Type B pancreatic cell (in vitro differentiated cells): ENCODE data around the gene SEPTIN2. TPM values are rescaled to one million over a fixed set of nuclear protein-coding genes. Genes with fewer than 3 reads are reported as not detected.

Experiments
- DNase-seq: peaks from one replicate; pipeline ENCODE4 v3.0.0; 2021; ENCODE audit warnings: mixed read lengths; ENCODE audit not compliant: unreplicated experiment; ENCODE audit errors: extremely low spot score
- H3K27ac Mint-ChIP-seq: 2 replicates; pipeline ENCODE4 v1.8.0; 2021; ENCODE audit warnings: mild to moderate bottlenecking, mixed read lengths
- H3K27me3 Mint-ChIP-seq: 2 replicates; pipeline ENCODE4 v1.8.0; 2021; ENCODE audit warnings: mixed read lengths
- H3K36me3 Mint-ChIP-seq: 2 replicates; pipeline ENCODE4 v1.8.0; 2021; ENCODE audit warnings: mixed read lengths
- H3K4me1 Mint-ChIP-seq: one replicate; pipeline ENCODE4 v1.8.0; 2021; ENCODE audit warnings: mixed read lengths; ENCODE audit not compliant: unreplicated experiment
- H3K4me3 Mint-ChIP-seq: 2 replicates; pipeline ENCODE4 v1.8.0; 2021; ENCODE audit warnings: mild to moderate bottlenecking, mixed read lengths
- H3K9me3 Mint-ChIP-seq: 2 replicates; pipeline ENCODE4 v1.8.0; 2021; ENCODE audit warnings: mixed read lengths
- CTCF ChIP-seq: fragments of 200-600 bp; sonication (generic); conservative IDR thresholded peaks from 2 replicates; pipeline ENCODE4 v1.5.0; 2021; ENCODE audit warnings: antibody characterized with exemption, mild to moderate bottlenecking
- total RNA-seq: library from RNA; stranded (reverse); gene quantifications from 2 replicates; pipeline ENCODE4 v1.2.1, GENCODE V29; 2021; ENCODE audit warnings: low replicate concordance

Gene SEPTIN2
- total RNA-seq, 1 donor from 2014 or later: 425 TPM

GRCh38 chr2:241355983-241356870 lies 40.5 kb downstream of the SEPTIN2 start, which contains the start of gene FARP2:
FARP2 (plus strand) TSS chr2:241356285; CDS start chr2:241373108, 16,823 bp downstream.
- H3K9me3 Mint-ChIP-seq: no peaks in the 10 kb centered on the region
- H3K27ac Mint-ChIP-seq: peak within 1 kb of the TSS; percentile 84
- H3K27me3 Mint-ChIP-seq: no peaks in the 10 kb centered on the region
- H3K4me3 Mint-ChIP-seq: peak within 1 kb of the TSS; percentile 89
- H3K4me1 Mint-ChIP-seq: peaks cover 42% of the 10 kb centered on the region
- TF ChIP-seq CTCF: no peak
- H3K36me3 Mint-ChIP-seq: peaks cover 4% of the 10 kb centered on the region
- peak; percentile 99 for DNase-seq

- Mint-ChIP-seq H3K9me3 (no peaks in the 10 kb centered on the region), H3K36me3 (peaks cover 4% of the 10 kb centered on the region), H3K4me3 (peak overlapping the region; percentile 89), H3K27me3 (no peaks in the 10 kb centered on the region), H3K4me1 (peaks cover 45% of the 10 kb centered on the region), H3K27ac (peak overlapping the region; percentile 58)
- DNase-seq: no peak
- no peak for TF ChIP-seq CTCF
Observed at GRCh38 chr2:241356871-241357260, 41.1 kb downstream of the SEPTIN2 start.

GRCh38 chr2:241357531-241357930 lies 41.8 kb downstream of the SEPTIN2 start:
- H3K4me3 Mint-ChIP-seq: peak overlapping the region; percentile 89
- H3K27me3 Mint-ChIP-seq: no peaks in the 10 kb centered on the region
- no peaks in the 10 kb centered on the region for H3K36me3 Mint-ChIP-seq
- H3K27ac Mint-ChIP-seq: peak overlapping the region; percentile 58
- DNase-seq: no peak
- H3K4me1 Mint-ChIP-seq: peaks cover 45% of the 10 kb centered on the region
- TF ChIP-seq CTCF: no peak
- H3K9me3 Mint-ChIP-seq: no peaks in the 10 kb centered on the region

- Mint-ChIP-seq H3K4me3 (peak overlapping the region; percentile 71), H3K36me3 (no peaks in the 10 kb centered on the region), H3K27me3 (no peaks in the 10 kb centered on the region), H3K9me3 (no peaks in the 10 kb centered on the region), H3K27ac (peak overlapping the region; percentile 44), H3K4me1 (peaks cover 46% of the 10 kb centered on the region)
- no peak for TF ChIP-seq CTCF
- DNase-seq: no peak
Observed at GRCh38 chr2:241358470-241358869, 42.7 kb downstream of the SEPTIN2 start.

GRCh38 chr2:241359481-241360045 lies 43.8 kb downstream of the SEPTIN2 start:
- Mint-ChIP-seq H3K4me3 (peak overlapping the region; percentile 68), H3K9me3 (no peaks in the 10 kb centered on the region), H3K27me3 (no peaks in the 10 kb centered on the region), H3K27ac (peak overlapping the region; percentile 35), H3K4me1 (peaks cover 51% of the 10 kb centered on the region), H3K36me3 (no peaks in the 10 kb centered on the region)
- no peak for DNase-seq
- TF ChIP-seq CTCF: no peak
